ENCODE data around the gene RBCK1.
"Not testable (repeated sequence)": the region's sequence is repeated elsewhere in the genome, so short reads cannot be mapped to it uniquely, and the experiment has no call there.

The RBCK1 gene

DNA sequence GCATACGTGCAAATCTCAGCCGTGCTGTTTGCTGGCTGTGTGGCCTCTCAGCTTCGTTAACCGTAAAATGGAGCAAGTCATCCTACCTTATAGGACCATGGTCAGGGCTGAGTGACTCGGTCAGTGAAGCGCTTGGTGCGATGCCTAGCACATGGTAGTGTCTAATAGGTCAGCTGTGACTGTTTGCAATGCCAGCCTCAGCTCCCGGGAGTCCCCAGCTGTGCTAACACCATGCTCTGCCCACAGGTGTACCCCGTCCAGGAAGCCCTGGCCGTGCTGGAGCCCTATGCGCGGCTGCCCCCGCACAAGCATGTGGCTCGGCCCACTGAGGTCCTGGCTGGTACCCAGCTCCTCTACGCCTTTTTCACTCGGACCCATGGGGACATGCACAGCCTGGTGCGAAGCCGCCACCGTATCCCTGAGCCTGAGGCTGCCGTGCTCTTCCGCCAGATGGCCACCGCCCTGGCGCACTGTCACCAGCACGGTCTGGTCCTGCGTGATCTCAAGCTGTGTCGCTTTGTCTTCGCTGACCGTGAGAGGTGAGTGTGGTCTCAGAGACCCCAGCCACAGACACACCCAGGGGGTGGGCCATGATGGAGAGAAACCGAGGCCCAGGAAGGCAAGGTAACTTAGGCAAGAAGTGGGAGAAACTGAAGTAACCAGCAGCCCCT lies 16.9 kb upstream of the RBCK1 start:
- Histone ChIP-seq H3K4me3 (ENCODE audit: low read length) (no peak overlapping the region), H3K36me3 (ENCODE audit: insufficient read depth, low read depth, low read length) (peaks cover 16% of the 10 kb centered on the region), H3K4me1 (ENCODE audit: insufficient read depth, low read length) (no peaks in the 10 kb centered on the region), H3K27ac (ENCODE audit: low read length) (no peak overlapping the region), H3K9me3 (ENCODE audit: insufficient read depth, low read depth, low read length) (no peaks in the 10 kb centered on the region), H3K9ac (ENCODE audit: low read depth, low read length) (no peak overlapping the region), H3K27me3 (ENCODE audit: insufficient read depth, low read length) (no peaks in the 10 kb centered on the region)

DNA sequence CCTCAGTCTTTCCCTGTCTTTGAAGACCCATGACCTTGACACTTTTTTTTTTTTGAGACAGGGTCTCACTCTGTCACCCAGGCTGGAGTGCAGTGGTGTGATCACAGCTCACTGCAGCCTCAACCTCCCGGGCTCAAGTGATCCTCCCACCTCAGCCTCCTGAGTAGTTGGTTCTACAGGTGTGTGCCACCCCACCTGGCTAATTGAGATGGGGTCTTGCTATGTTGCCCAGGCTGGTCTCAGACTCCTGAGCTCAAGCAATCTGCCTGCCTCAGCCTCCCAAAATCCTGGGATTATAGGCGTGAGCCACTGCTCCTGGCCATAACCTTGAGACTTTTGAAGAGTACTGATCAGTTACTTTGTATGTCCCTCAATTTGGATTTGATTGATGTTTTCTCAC lies 14.8 kb upstream of the RBCK1 start:
- not testable (repeated sequence) for H3K27ac ChIP-seq (ENCODE audit: low read length); H3K9ac ChIP-seq (ENCODE audit: low read depth, low read length); H3K4me3 ChIP-seq (ENCODE audit: low read length); H3K9me3 ChIP-seq (ENCODE audit: insufficient read depth, low read depth, low read length); H3K27me3 ChIP-seq (ENCODE audit: insufficient read depth, low read length); H3K4me1 ChIP-seq (ENCODE audit: insufficient read depth, low read length)
- peaks cover 26% of the 10 kb centered on the region for H3K36me3 ChIP-seq (ENCODE audit: insufficient read depth, low read depth, low read length)

DNA sequence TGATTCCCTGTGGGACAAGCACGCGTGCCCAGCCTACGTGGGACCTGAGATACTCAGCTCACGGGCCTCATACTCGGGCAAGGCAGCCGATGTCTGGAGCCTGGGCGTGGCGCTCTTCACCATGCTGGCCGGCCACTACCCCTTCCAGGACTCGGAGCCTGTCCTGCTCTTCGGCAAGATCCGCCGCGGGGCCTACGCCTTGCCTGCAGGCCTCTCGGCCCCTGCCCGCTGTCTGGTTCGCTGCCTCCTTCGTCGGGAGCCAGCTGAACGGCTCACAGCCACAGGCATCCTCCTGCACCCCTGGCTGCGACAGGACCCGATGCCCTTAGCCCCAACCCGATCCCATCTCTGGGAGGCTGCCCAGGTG lies 11.9 kb upstream of the RBCK1 start:
- H3K36me3 ChIP-seq (ENCODE audit: insufficient read depth, low read depth, low read length): peaks cover 21% of the 10 kb centered on the region
- no peaks in the 10 kb centered on the region for H3K27me3 ChIP-seq (ENCODE audit: insufficient read depth, low read length)

DNA sequence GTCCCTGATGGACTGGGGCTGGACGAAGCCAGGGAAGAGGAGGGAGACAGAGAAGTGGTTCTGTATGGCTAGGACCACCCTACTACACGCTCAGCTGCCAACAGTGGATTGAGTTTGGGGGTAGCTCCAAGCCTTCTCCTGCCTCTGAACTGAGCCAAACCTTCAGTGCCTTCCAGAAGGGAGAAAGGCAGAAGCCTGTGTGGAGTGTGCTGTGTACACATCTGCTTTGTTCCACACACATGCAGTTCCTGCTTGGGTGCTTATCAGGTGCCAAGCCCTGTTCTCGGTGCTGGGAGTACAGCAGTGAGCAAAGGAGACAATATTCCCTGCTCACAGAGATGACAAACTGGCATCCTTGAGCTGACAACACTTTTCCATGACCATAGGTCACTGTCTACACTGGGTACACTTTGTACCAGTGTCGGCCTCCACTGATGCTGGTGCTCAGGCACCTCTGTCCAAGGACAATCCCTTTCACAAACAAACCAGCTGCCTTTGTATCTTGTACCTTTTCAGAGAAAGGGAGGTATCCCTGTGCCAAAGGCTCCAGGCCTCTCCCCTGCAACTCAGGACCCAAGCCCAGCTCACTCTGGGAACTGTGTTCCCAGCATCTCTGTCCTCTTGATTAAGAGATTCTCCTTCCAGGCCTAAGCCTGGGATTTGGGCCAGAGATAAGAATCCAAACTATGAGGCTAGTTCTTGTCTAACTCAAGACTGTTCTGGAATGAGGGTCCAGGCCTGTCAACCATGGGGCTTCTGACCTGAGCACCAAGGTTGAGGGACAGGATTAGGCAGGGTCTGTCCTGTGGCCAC lies 11.3 kb upstream of the RBCK1 start:
- Histone ChIP-seq H3K27me3 (ENCODE audit: insufficient read depth, low read length) (no peaks in the 10 kb centered on the region), H3K4me1 (ENCODE audit: insufficient read depth, low read length) (peaks cover 8% of the 10 kb centered on the region), H3K9ac (ENCODE audit: low read depth, low read length) (no peak overlapping the region), H3K36me3 (ENCODE audit: insufficient read depth, low read depth, low read length) (peaks cover 18% of the 10 kb centered on the region), H3K27ac (ENCODE audit: low read length) (no peak overlapping the region), H3K9me3 (ENCODE audit: insufficient read depth, low read depth, low read length) (no peaks in the 10 kb centered on the region), H3K4me3 (ENCODE audit: low read length) (no peak overlapping the region)

More for the DNA sequence above, 11.9 kb upstream of the RBCK1 start:
- Histone ChIP-seq H3K4me1 (ENCODE audit: insufficient read depth, low read length) (peaks cover 8% of the 10 kb centered on the region), H3K9me3 (ENCODE audit: insufficient read depth, low read depth, low read length) (no peaks in the 10 kb centered on the region), H3K4me3 (ENCODE audit: low read length) (no peak overlapping the region), H3K9ac (ENCODE audit: low read depth, low read length) (no peak overlapping the region), H3K27ac (ENCODE audit: low read length) (no peak overlapping the region)

DNA sequence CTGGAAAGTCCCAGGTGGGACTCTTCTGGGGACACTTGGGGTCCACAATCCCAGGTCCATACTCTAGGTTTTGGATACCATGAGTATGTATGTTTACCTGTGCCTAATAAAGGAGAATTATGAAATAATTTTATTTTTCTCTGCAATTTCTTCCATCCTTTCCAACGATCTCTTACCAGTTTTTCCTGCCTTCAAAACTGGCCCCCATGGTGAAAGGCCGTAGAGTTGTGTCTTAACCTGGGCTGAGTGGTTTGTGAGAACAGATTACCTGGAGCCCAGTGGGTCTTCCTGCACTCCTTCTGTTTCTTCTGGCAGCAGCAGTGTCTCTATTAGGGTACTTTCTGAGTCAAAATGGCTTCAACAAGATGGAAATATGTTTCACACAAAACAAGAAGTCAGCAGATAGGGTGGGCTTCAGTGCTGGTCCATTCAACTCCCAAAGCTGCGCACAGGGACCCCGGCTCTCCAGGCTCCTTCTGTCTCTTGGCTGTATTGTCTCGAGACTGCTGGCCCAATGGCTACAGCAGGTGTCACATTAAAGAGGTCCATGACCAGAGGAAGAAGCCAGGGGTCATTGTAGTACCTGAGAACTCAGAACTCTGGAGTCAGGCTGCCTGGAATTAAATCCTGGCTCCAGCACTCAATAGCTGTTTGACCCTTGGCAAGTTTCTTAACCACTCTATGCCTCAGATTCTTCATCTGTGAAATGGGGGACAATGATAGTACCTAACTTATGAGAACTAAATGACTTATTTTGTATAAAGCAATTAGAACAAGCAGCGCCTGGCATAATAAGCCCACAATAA lies 10.5 kb upstream of the RBCK1 start:
- Histone ChIP-seq H3K4me3 (ENCODE audit: low read length) (no peak overlapping the region), H3K4me1 (ENCODE audit: insufficient read depth, low read length) (peaks cover 8% of the 10 kb centered on the region), H3K9ac (ENCODE audit: low read depth, low read length) (no peak overlapping the region), H3K27me3 (ENCODE audit: insufficient read depth, low read length) (no peaks in the 10 kb centered on the region), H3K27ac (ENCODE audit: low read length) (no peak overlapping the region), H3K9me3 (ENCODE audit: insufficient read depth, low read depth, low read length) (no peaks in the 10 kb centered on the region), H3K36me3 (ENCODE audit: insufficient read depth, low read depth, low read length) (peaks cover 18% of the 10 kb centered on the region)

DNA sequence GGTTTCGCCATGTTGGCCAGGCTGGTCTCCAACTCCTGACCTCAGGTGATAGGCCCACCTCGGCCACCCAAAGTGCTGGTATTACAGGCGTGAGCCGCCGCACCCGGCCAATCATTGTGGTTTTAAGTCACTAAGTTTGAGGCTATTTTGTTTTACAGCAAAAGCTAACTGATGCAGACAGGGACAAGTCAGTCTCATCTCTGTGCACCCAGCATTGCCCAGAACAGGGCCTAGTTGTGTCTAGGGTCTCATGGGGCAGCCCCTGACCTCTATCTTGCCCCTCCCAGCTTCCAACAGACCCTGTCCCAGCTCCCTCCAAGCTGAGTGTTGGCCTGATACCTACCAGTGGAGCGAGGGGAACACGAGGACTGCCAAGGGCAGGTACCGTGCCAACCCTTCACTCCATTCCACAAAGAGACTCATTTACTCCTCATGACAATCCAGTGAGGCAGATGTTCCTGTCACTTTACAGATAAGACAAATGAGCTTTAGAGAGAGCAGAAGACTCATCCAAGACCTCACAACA lies 8.9 kb upstream of the RBCK1 start:
- Histone ChIP-seq H3K4me1 (ENCODE audit: insufficient read depth, low read length) (peaks cover 8% of the 10 kb centered on the region), H3K27ac (ENCODE audit: low read length) (no peak overlapping the region), H3K4me3 (ENCODE audit: low read length) (no peak overlapping the region), H3K36me3 (ENCODE audit: insufficient read depth, low read depth, low read length) (peaks cover 13% of the 10 kb centered on the region; the same call in 1 of the 2 replicates), H3K9me3 (ENCODE audit: insufficient read depth, low read depth, low read length) (no peaks in the 10 kb centered on the region), H3K27me3 (ENCODE audit: insufficient read depth, low read length) (no peaks in the 10 kb centered on the region), H3K9ac (ENCODE audit: low read depth, low read length) (no peak overlapping the region)

DNA sequence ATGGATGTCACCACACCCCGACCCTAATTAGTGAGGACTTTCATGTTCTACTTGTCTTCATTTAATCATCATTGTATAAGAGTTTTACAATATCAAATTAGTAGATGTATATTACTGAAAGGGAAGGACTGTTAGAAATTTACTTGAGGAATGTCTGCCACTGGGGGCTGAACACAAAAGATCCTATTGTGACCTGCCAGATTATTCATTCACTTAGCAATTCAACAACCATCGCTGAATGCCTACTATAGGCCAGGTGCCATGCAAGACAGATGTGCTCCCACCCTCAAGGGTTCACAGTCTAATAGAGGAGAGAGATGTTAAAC lies 8.0 kb upstream of the RBCK1 start:
- Histone ChIP-seq H3K4me3 (ENCODE audit: low read length) (no peak overlapping the region), H3K27me3 (ENCODE audit: insufficient read depth, low read length) (no peaks in the 10 kb centered on the region), H3K9me3 (ENCODE audit: insufficient read depth, low read depth, low read length) (no peaks in the 10 kb centered on the region), H3K27ac (ENCODE audit: low read length) (no peak overlapping the region), H3K4me1 (ENCODE audit: insufficient read depth, low read length) (peaks cover 8% of the 10 kb centered on the region), H3K9ac (ENCODE audit: low read depth, low read length) (no peak overlapping the region), H3K36me3 (ENCODE audit: insufficient read depth, low read depth, low read length) (peaks cover 13% of the 10 kb centered on the region; the same call in 1 of the 2 replicates)

DNA sequence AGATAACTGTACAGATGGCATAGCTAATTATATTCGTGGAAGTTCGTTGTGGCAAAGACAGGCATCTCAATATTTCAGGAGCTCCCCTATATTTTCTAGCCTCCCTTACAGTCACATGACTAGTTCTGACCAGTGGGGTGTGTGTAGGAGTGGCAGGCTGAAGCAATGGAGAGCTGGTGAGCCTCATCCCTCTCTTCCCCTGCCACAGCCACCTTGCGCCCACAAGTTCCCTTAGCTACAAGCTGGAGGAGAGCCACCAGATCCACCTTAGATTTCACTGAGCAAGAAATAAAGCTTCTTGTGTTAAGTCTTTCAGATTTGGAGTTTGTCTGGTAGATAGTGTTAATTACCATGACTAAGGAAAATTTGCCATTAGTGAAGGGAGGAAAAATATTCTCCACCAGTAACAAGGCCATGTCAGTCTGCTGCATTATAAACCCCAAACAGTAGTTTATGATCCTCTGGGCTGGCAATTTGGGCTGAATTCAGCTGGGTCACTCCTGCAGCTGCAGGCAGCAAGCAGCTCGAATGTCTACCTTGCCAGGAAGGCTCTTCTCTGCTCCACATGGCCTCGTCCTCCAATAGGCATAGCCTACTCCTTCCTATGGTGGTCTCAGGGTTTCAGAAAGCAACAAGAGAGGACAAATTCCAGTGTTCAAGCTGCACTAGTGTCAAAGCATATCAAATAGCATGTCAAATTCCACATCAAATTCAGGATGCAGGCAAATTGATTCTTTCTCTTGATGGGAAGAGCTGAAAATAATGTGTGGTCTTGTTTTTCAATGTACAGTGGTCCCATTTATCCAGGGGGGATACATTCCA lies 7.4 kb upstream of the RBCK1 start:
- peaks cover 8% of the 10 kb centered on the region for H3K4me1 ChIP-seq (ENCODE audit: insufficient read depth, low read length)
- H3K4me3 ChIP-seq (ENCODE audit: low read length): no peak overlapping the region
- H3K27ac ChIP-seq (ENCODE audit: low read length): no peak overlapping the region
- peaks cover 11% of the 10 kb centered on the region; the same call in 1 of the 2 replicates for H3K36me3 ChIP-seq (ENCODE audit: insufficient read depth, low read depth, low read length)
- no peaks in the 10 kb centered on the region for H3K9me3 ChIP-seq (ENCODE audit: insufficient read depth, low read depth, low read length)
- no peaks in the 10 kb centered on the region for H3K27me3 ChIP-seq (ENCODE audit: insufficient read depth, low read length)
- no peak overlapping the region for H3K9ac ChIP-seq (ENCODE audit: low read depth, low read length)

DNA sequence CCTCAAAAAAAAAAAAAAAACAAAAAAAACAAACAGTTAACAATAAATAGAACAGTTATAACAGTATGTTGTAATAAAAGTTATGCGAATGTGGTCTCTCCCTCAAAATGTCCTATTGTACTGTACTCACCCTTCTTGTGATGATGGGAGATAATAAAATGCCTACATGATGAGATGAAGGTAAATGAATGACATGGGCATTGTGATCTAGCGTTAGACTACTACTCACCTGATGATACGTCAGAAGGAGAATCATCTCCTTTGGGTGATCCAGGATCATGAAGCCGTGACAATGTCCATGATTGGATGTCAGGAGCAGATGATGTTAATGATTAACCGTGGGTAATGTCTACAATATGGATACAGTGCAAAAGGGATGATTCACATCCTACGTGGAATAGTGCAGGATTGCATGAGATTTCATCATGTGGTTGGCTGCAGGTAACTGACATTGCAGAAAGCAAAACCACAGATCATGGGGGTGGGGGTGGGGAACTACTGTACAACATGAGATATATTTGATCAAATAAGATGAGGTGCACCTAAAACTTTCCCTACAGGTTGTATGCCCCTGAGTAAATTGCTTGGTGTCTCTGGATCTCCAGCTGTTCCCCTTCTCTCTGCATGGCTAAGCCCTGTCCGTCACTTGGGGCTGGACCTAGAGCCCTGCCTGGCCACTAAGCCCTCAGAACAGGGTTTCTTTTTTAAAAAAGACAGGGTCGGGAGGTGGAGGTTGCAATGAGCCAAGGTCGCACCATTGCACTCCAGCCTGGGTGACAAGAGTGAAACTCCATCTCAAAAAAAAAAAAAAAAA lies 6.2 kb upstream of the RBCK1 start:
- Histone ChIP-seq H3K36me3 (ENCODE audit: insufficient read depth, low read depth, low read length) (peaks cover 3% of the 10 kb centered on the region; the same call in 1 of the 2 replicates), H3K4me1 (ENCODE audit: insufficient read depth, low read length) (peaks cover 11% of the 10 kb centered on the region), H3K27me3 (ENCODE audit: insufficient read depth, low read length) (no peaks in the 10 kb centered on the region), H3K27ac (ENCODE audit: low read length) (no peak overlapping the region), H3K9me3 (ENCODE audit: insufficient read depth, low read depth, low read length) (no peaks in the 10 kb centered on the region), H3K4me3 (ENCODE audit: low read length) (no peak overlapping the region), H3K9ac (ENCODE audit: low read depth, low read length) (no peak overlapping the region)

DNA sequence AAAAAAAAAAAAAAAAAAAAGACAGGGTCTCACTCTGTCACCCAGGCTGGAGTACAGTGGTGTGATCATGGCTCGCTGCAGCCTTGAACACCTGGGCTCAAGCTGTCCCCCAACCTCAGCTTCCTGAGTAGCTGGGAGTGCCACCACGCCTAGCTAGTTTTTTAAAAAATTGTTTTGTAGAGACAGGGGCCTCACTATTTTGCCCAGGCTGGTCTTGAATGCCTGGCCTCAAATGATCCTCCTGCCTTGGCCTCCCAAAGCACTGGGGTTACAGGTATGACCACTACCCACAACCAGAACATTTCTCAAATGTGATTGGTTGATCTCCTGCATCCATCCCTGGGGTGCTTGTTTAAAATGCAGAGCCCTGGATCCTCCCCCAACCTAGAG lies 5.6 kb upstream of the RBCK1 start:
- Histone ChIP-seq H3K9ac (ENCODE audit: low read depth, low read length) (no peak overlapping the region), H3K9me3 (ENCODE audit: insufficient read depth, low read depth, low read length) (no peaks in the 10 kb centered on the region), H3K27me3 (ENCODE audit: insufficient read depth, low read length) (no peaks in the 10 kb centered on the region), H3K36me3 (ENCODE audit: insufficient read depth, low read depth, low read length) (no peaks in the 10 kb centered on the region), H3K4me1 (ENCODE audit: insufficient read depth, low read length) (peaks cover 11% of the 10 kb centered on the region), H3K4me3 (ENCODE audit: low read length) (no peak overlapping the region), H3K27ac (ENCODE audit: low read length) (no peak overlapping the region)

All from iPS-20b (cell line).